HUES64 (cell line): Measurements from ENCODE around the gene A2M.

Source experiments
- H3K27ac ChIP-seq: 2 replicates; pipeline ENCODE4 v1.7.0; 2013; ENCODE audit warnings: low read depth, low read length, inconsistent platforms
- H3K27me3 ChIP-seq: 2 replicates; pipeline ENCODE4 v1.6.1; 2013; ENCODE audit warnings: mild to moderate bottlenecking, low read length; ENCODE audit not compliant: insufficient read depth
- H3K36me3 ChIP-seq: 2 replicates; pipeline ENCODE4 v1.6.1; 2013; ENCODE audit warnings: mild to moderate bottlenecking, low read length; ENCODE audit not compliant: insufficient read depth
- H3K4me1 ChIP-seq: 2 replicates; pipeline ENCODE4 v1.6.1; 2013; ENCODE audit warnings: mild to moderate bottlenecking, low read length, moderate library complexity; ENCODE audit not compliant: insufficient read depth
- H3K4me3 ChIP-seq: 2 replicates; pipeline ENCODE4 v1.5.1; 2013; ENCODE audit warnings: mild to moderate bottlenecking, low read length, moderate library complexity
- H3K9ac ChIP-seq: 2 replicates; pipeline ENCODE4 v1.6.1; 2013; ENCODE audit warnings: mild to moderate bottlenecking, low read depth, low read length
- H3K9me3 ChIP-seq: 2 replicates; pipeline ENCODE4 v1.6.1; 2013; ENCODE audit warnings: low read depth, low read length; ENCODE audit not compliant: insufficient read depth
- WGBS: fragments of 150-250, 120-280 bp; methylation state at CpG from one replicate; pipeline ENCODE4 v1.1.7; 2013; ENCODE audit warnings: missing lambda C conversion rate; 5-methylcytosine and 5-hydroxymethylcytosine counted together

Gene A2M

GRCh38 chr12:9135903-9136310 is 20.2 kb upstream of the A2M start:
- WGBS, result 91% methylated on average over 5 of the region's 5 CpGs
- Histone ChIP-seq H3K4me1 (no peaks in the 10 kb centered on the region), H3K9ac (no peak overlapping the region), H3K9me3 (peaks cover 10% of the 10 kb centered on the region; the same call in 1 of the 2 replicates), H3K4me3 (no peak overlapping the region), H3K27me3 (no peaks in the 10 kb centered on the region), H3K27ac (no peak overlapping the region), H3K36me3 (no peaks in the 10 kb centered on the region)

- Histone ChIP-seq H3K4me1 (no peaks in the 10 kb centered on the region), H3K9me3 (peaks cover 11% of the 10 kb centered on the region; the same call in 1 of the 2 replicates), H3K36me3 (no peaks in the 10 kb centered on the region), H3K27ac (no peak overlapping the region), H3K4me3 (no peak overlapping the region), H3K27me3 (no peaks in the 10 kb centered on the region), H3K9ac (no peak overlapping the region)
- WGBS, result 93% methylated on average over 16 of the region's 16 CpGs
Measured at GRCh38 chr12:9134981-9135628, 19.4 kb upstream of the A2M start.

GRCh38 chr12:9133216-9133916 is 17.6 kb upstream of the A2M start:
- Histone ChIP-seq H3K36me3 (no peaks in the 10 kb centered on the region), H3K9me3 (peaks cover 3% of the 10 kb centered on the region; the same call in 1 of the 2 replicates), H3K4me1 (no peaks in the 10 kb centered on the region), H3K27ac (no peak overlapping the region), H3K27me3 (no peaks in the 10 kb centered on the region), H3K4me3 (no peak overlapping the region), H3K9ac (no peak overlapping the region)
- whole genome bisulfite sequencing, result no CpG with 5 or more reads among the region's 1 CpG

GRCh38 chr12:9132008-9132535 is 16.4 kb upstream of the A2M start:
- Histone ChIP-seq H3K9me3 (peaks cover 3% of the 10 kb centered on the region; the same call in 1 of the 2 replicates), H3K27me3 (no peaks in the 10 kb centered on the region), H3K4me3 (no peak overlapping the region), H3K36me3 (no peaks in the 10 kb centered on the region), H3K9ac (no peak overlapping the region), H3K4me1 (no peaks in the 10 kb centered on the region), H3K27ac (no peak overlapping the region)
- 86% methylated on average over 1 of the region's 1 CpG for WGBS

- WGBS, result no CpG with 5 or more reads among the region's 2 CpGs
- Histone ChIP-seq H3K27me3 (no peaks in the 10 kb centered on the region), H3K36me3 (no peaks in the 10 kb centered on the region), H3K4me1 (no peaks in the 10 kb centered on the region), H3K9ac (no peak overlapping the region), H3K27ac (no peak overlapping the region), H3K9me3 (peaks cover 3% of the 10 kb centered on the region; the same call in 1 of the 2 replicates), H3K4me3 (no peak overlapping the region)
Measured at GRCh38 chr12:9130244-9130643, 14.5 kb upstream of the A2M start.

GRCh38 chr12:9127936-9128663 is 12.4 kb upstream of the A2M start:
- no peak overlapping the region for H3K27ac ChIP-seq
- no peaks in the 10 kb centered on the region for H3K27me3 ChIP-seq
- WGBS, result 97% methylated on average over 36 of the region's 36 CpGs
- H3K4me1 ChIP-seq, result no peaks in the 10 kb centered on the region
- peaks cover 3% of the 10 kb centered on the region; the same call in 1 of the 2 replicates for H3K9me3 ChIP-seq
- no peak overlapping the region for H3K9ac ChIP-seq
- no peaks in the 10 kb centered on the region for H3K36me3 ChIP-seq
- H3K4me3 ChIP-seq, result no peak overlapping the region

- Histone ChIP-seq H3K9ac (no peak overlapping the region), H3K27ac (no peak overlapping the region), H3K4me3 (no peak overlapping the region), H3K27me3 (no peaks in the 10 kb centered on the region), H3K4me1 (no peaks in the 10 kb centered on the region), H3K9me3 (peaks cover 3% of the 10 kb centered on the region; the same call in 1 of the 2 replicates), H3K36me3 (no peaks in the 10 kb centered on the region)
- WGBS, result 95% methylated on average over 21 of the region's 21 CpGs
Measured at GRCh38 chr12:9127484-9127883, 11.8 kb upstream of the A2M start.

- WGBS, result 95% methylated on average over 16 of the region's 16 CpGs
- no peaks in the 10 kb centered on the region for H3K4me1 ChIP-seq
- H3K4me3 ChIP-seq, result no peak overlapping the region
- H3K9ac ChIP-seq, result no peak overlapping the region
- H3K27me3 ChIP-seq, result no peaks in the 10 kb centered on the region
- no peaks in the 10 kb centered on the region for H3K36me3 ChIP-seq
- H3K9me3 ChIP-seq, result no peaks in the 10 kb centered on the region
- H3K27ac ChIP-seq, result no peak overlapping the region
Measured at GRCh38 chr12:9124383-9125031, 8.8 kb upstream of the A2M start.

- H3K27ac ChIP-seq, result no peak overlapping the region
- H3K4me3 ChIP-seq, result no peak overlapping the region
- H3K9ac ChIP-seq, result no peak overlapping the region
- H3K36me3 ChIP-seq, result no peaks in the 10 kb centered on the region
- H3K27me3 ChIP-seq, result no peaks in the 10 kb centered on the region
- no peaks in the 10 kb centered on the region for H3K9me3 ChIP-seq
- H3K4me1 ChIP-seq, result no peaks in the 10 kb centered on the region
- 94% methylated on average over 14 of the region's 14 CpGs for WGBS
Measured at GRCh38 chr12:9123781-9124382, 8.2 kb upstream of the A2M start.

- no peak overlapping the region for H3K4me3 ChIP-seq
- H3K9me3 ChIP-seq, result no peaks in the 10 kb centered on the region
- 92% methylated on average over 2 of the region's 3 CpGs for WGBS
- H3K27me3 ChIP-seq, result no peaks in the 10 kb centered on the region
- H3K4me1 ChIP-seq, result no peaks in the 10 kb centered on the region
- H3K9ac ChIP-seq, result no peak overlapping the region
- H3K27ac ChIP-seq, result no peak overlapping the region
- H3K36me3 ChIP-seq, result no peaks in the 10 kb centered on the region
Measured at GRCh38 chr12:9122091-9122609, 6.4 kb upstream of the A2M start.
